Mononuclear cell (primary cell): Measurements from ENCODE around the gene TRIM15. TPM values are rescaled to one million over a fixed set of nuclear protein-coding genes. Genes with fewer than 3 reads are reported as not detected.

Source experiments
- H3K27me3 ChIP-seq: 2 replicates; pipeline ENCODE4 v1.6.0; 2011; ENCODE audit warnings: low read length, control low read depth; ENCODE audit not compliant: insufficient read depth
- H3K4me1 ChIP-seq: 2 replicates; pipeline ENCODE4 v1.5.1; 2011; ENCODE audit warnings: mild to moderate bottlenecking, low read length, control low read depth; ENCODE audit not compliant: insufficient read depth
- H3K4me3 ChIP-seq: 2 replicates; pipeline ENCODE4 v1.5.1; 2011; ENCODE audit warnings: mild to moderate bottlenecking, low read length, moderate library complexity
- H3K9me3 ChIP-seq: 2 replicates; pipeline ENCODE4 v1.5.1; 2011; ENCODE audit warnings: low read depth, mild to moderate bottlenecking, control low read depth, low read length
- total RNA-seq: library from RNA; depleted of rRNA; stranded (reverse); fragments of >200 nt; gene quantifications from one replicate; pipeline ENCODE4 v1.2.3, GENCODE V29; 2012

Gene TRIM15
- total RNA-seq, 1 donor = not detected

GRCh38 chr6:30195951-30196350 lies 32.6 kb downstream of the TRIM15 start:
- Histone ChIP-seq H3K27me3 (no peaks in the 10 kb centered on the region), H3K4me1 (peaks cover 11% of the 10 kb centered on the region), H3K4me3 (no peak overlapping the region), H3K9me3 (no peaks in the 10 kb centered on the region)

DNA sequence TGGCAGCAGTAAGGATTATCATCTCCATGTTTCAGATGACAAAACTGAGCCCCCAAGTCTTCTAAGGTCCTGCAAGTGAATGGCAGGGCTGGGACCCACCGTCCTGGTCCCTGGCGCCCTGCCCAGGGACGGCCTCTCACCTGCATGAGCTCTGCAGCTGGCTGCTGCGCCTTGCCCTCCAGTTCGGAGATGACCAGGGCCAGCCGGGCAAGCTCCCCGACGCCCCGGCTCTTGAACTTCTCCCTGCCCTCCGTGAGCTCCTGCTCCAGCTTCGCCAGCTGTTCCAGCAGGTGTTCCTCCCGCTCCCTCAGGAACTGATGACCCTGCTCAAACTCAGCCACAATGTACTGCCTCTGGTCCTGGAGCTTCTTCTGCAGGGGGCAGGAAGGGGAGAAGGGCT lies 33.0 kb downstream of the TRIM15 start:
- Histone ChIP-seq H3K9me3 (no peaks in the 10 kb centered on the region), H3K4me3 (no peak overlapping the region), H3K27me3 (no peaks in the 10 kb centered on the region), H3K4me1 (peaks cover 15% of the 10 kb centered on the region)

- H3K9me3 ChIP-seq = no peaks in the 10 kb centered on the region
- peaks cover 35% of the 10 kb centered on the region for H3K4me1 ChIP-seq
- H3K27me3 ChIP-seq = no peaks in the 10 kb centered on the region
- H3K4me3 ChIP-seq = no peak overlapping the region
Observed at GRCh38 chr6:30198166-30199084, 35.1 kb downstream of the TRIM15 start.

DNA sequence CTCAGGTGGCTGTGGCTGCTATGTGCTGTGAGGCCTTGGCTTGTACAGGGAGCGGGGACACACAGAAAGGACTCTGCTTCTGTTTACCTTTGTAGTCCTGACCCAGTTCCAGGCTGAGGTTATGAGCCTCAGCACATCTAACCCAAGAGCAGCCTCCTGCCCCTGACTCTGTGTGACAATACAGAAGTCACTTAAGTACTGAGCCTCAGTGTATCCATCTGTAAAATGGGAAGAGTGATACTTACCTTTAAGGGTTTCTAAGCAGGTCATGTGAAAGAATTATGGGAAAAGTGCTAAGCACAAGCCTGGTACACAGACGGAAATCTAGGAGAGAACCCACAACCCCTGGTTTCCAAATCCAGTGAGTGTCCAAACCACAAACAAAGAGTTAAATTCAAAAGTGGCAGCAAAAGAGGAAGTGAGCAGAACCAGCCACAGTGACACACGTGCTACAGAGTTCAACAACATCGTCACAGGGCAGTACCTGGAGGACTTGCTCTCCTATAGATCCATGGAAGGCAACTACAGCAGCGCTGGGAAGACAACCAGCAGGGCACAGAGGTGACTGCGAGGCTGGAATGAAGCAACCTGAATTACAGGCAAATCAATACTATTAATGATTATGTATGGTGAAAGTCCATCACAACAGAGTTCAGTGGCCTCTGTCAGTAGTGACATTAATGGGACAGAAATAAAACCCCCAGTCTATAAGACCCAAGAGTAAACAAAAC lies 37.4 kb downstream of the TRIM15 start:
- H3K27me3 ChIP-seq = no peaks in the 10 kb centered on the region
- no peak overlapping the region for H3K4me3 ChIP-seq
- H3K9me3 ChIP-seq = no peaks in the 10 kb centered on the region
- peaks cover 49% of the 10 kb centered on the region for H3K4me1 ChIP-seq

GRCh38 chr6:30202366-30202765 lies 39.0 kb downstream of the TRIM15 start:
- Histone ChIP-seq H3K4me1 (peaks cover 61% of the 10 kb centered on the region), H3K4me3 (no peak overlapping the region), H3K27me3 (no peaks in the 10 kb centered on the region), H3K9me3 (no peaks in the 10 kb centered on the region)

DNA sequence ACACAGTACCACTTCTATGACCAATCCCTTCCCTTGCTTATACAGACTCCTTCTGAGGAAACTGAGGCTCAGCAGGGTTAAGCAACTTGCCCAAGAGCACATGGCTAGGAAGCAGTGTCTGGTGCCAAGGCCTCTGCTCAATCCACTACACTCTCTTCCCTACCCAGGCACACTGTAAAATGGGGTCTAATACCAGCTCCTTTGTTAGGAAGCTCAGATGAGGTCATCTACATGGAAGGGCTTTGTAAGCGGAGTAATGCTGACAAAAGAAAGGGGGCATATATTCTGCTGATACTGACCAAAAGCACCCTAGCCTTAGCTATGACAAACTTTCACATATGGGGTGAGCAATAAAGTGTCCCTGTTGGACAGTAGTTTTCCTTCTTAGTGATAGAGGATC lies 40.8 kb downstream of the TRIM15 start:
- Histone ChIP-seq H3K4me3 (no peak overlapping the region), H3K27me3 (no peaks in the 10 kb centered on the region), H3K9me3 (no peaks in the 10 kb centered on the region), H3K4me1 (peaks cover 75% of the 10 kb centered on the region)

- Histone ChIP-seq H3K4me1 (peaks cover 80% of the 10 kb centered on the region), H3K27me3 (no peaks in the 10 kb centered on the region), H3K4me3 (no peak overlapping the region), H3K9me3 (no peaks in the 10 kb centered on the region)
Observed at GRCh38 chr6:30206152-30206551, 42.8 kb downstream of the TRIM15 start.

- peaks cover 80% of the 10 kb centered on the region for H3K4me1 ChIP-seq
- H3K27me3 ChIP-seq = no peaks in the 10 kb centered on the region
- no peak overlapping the region for H3K4me3 ChIP-seq
- no peaks in the 10 kb centered on the region for H3K9me3 ChIP-seq
Observed at GRCh38 chr6:30206799-30207618, 43.7 kb downstream of the TRIM15 start.

DNA sequence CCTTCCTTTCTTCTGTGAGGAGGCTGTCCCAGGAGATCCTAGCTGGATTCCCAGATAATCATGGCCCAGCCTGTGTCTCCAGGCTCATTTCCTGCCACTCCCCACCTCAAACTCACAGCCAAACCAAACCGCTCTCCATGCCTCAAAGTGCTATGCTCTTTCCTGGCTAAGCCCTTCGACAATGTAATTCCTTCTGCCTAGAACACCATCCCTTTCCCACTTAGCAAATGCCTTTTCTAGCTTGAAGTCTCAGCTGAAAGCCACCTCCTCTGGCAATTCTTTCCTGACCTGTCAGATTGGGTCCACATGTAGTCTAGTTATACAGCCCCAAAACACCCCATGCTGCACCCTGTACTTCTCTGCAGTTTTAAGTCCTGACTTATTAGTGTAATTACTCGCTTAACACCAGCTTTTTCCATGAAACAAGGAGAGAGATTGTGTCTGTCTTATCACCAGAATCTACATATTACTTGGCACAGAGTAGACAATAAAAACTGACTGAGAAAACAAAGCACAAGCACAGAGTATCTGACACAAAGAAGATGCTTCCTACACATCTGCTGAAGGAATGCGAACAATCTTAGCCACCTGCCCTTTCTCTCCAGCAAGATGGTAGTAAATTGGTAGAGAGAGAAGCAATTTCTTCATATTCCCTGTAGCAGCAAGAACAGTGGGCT lies 44.4 kb downstream of the TRIM15 start:
- H3K4me3 ChIP-seq = no peak overlapping the region
- no peaks in the 10 kb centered on the region for H3K9me3 ChIP-seq
- H3K4me1 ChIP-seq = peaks cover 75% of the 10 kb centered on the region
- no peaks in the 10 kb centered on the region for H3K27me3 ChIP-seq

DNA sequence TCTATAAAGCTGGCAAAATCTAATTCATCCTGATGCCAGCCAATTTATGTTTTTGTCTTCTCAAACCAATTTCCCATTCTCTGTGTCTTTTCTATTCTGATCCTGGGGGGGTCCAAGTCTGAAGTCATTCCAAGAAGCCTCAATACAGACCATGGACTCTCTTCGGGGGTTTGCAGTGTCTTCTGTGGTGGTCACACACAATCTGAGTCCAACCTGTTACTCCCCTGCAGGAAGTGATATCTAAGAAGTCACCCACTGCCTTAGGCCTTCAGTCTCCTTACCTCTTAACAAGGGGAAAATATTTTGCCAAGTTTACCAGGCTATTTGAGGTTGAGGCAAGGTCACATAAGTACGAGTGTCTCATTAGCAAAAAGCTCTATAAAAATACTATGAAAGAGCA lies 48.0 kb downstream of the TRIM15 start:
- peaks cover 64% of the 10 kb centered on the region for H3K4me1 ChIP-seq
- no peaks in the 10 kb centered on the region for H3K27me3 ChIP-seq
- H3K9me3 ChIP-seq = no peaks in the 10 kb centered on the region
- H3K4me3 ChIP-seq = no peak overlapping the region

- H3K9me3 ChIP-seq = no peaks in the 10 kb centered on the region
- H3K27me3 ChIP-seq = no peaks in the 10 kb centered on the region
- H3K4me1 ChIP-seq = peaks cover 59% of the 10 kb centered on the region
- no peak overlapping the region for H3K4me3 ChIP-seq
Observed at GRCh38 chr6:30211899-30212298, 48.6 kb downstream of the TRIM15 start.

DNA sequence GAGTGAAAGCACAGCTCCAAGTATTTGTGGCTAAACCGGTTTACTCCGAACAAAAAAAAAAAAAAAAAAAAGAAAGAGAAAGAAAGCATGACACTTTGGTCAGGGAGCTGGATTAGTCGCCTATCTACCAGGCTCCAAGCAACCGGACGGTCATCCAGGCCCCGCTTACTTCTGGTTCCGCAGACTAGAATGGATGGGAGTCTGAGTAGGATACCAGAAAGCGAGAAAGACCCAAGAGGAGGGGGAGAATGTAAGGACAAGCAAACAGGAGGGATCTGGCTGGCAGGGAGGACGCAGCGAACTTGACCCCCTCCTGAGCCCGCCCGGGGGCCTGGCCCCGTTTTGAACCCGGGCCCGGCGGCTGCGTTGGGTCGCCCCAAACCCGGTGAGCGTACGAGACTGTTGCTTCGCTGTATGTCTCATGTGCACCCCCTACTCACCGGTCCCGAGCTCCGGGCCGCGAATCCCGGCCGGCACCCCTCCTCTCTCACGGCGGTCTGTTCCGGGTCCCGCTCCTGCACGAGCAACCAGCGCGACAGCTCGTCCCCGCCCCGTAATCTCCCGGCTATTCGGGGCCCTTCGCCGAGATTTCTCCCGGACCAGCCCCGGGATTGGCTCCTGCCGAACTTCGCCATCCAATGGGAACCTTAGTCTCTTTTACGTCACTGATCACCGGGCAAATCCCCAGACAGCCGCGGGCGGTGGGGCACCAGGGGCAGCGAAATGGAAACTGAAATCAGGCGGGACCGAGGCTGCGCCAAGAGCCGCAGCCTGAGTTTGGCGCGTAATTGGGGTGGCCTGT lies 49.7 kb downstream of the TRIM15 start, which contains the start of gene TRIM26:
Gene TRIM26, minus strand, starts transcription at position 542 of the 802 bp plus-strand sequence. CDS start 14,303 bp downstream, outside the sequence.
- H3K4me1 ChIP-seq = peaks cover 47% of the 10 kb centered on the region
- H3K27me3 ChIP-seq = no peaks in the 10 kb centered on the region
- peak within 1 kb of the TSS; percentile 98 for H3K4me3 ChIP-seq
- H3K9me3 ChIP-seq = no peaks in the 10 kb centered on the region

- peak overlapping the region; percentile 98 for H3K4me3 ChIP-seq
- no peaks in the 10 kb centered on the region for H3K9me3 ChIP-seq
- peaks cover 42% of the 10 kb centered on the region for H3K4me1 ChIP-seq
- H3K27me3 ChIP-seq = no peaks in the 10 kb centered on the region
Observed at GRCh38 chr6:30213667-30213956, 50.3 kb downstream of the TRIM15 start.
